SU-DHL-6 (cell line): ENCODE results near the gene GNB1L.

Experiments
- H2AFZ ChIP-seq: fragments of 200-600 bp; sonication (generic); 2 replicates; pipeline ENCODE4 v1.6.1; 2014; ENCODE audit warnings: low read depth, mild to moderate bottlenecking, moderate library complexity, mixed read lengths, antibody characterized with exemption, low read length; ENCODE audit not compliant: severe bottlenecking
- H3F3A ChIP-seq: fragments of 200-600 bp; shearing (Covaris generic); 2 replicates; pipeline ENCODE4 v1.6.0; 2016; ENCODE audit warnings: antibody characterized with exemption, mild to moderate bottlenecking; ENCODE audit not compliant: insufficient read depth
- H3K27ac ChIP-seq: fragments of 200-600 bp; sonication (generic); 2 replicates; pipeline ENCODE4 v1.5.1; 2016; ENCODE audit warnings: low read depth, mild to moderate bottlenecking, low read length, moderate library complexity, mixed read lengths
- H3K27me3 ChIP-seq: fragments of 200-600 bp; sonication (generic), shearing (Covaris generic); 2 replicates; pipeline ENCODE4 v1.6.0; 2014; ENCODE audit warnings: mild to moderate bottlenecking, low read length
- H3K36me3 ChIP-seq: fragments of 200-600 bp; sonication (generic); 2 replicates; pipeline ENCODE4 v1.6.1; 2014; ENCODE audit warnings: mild to moderate bottlenecking, low read length, mixed read lengths
- H3K4me2 ChIP-seq: fragments of 300-600, 200-600 bp; shearing (Covaris generic), sonication (generic); 2 replicates; pipeline ENCODE4 v1.6.0; 2014; ENCODE audit warnings: low read length, low read depth, mild to moderate bottlenecking; ENCODE audit not compliant: poor library complexity, severe bottlenecking
- H3K4me3 ChIP-seq: fragments of 200-600 bp; sonication (generic); 2 replicates; pipeline ENCODE4 v1.5.1; 2014; ENCODE audit warnings: antibody characterized with exemption, low read length, mild to moderate bottlenecking, mixed read lengths; ENCODE audit not compliant: insufficient read depth, poor library complexity, severe bottlenecking
- H3K79me2 ChIP-seq: fragments of 200-600 bp; sonication (generic); 2 replicates; pipeline ENCODE4 v1.6.1; 2014; ENCODE audit warnings: mild to moderate bottlenecking, low read length, moderate library complexity; ENCODE audit not compliant: insufficient read depth
- H3K9ac ChIP-seq: fragments of 200-600 bp; sonication (generic); 2 replicates; pipeline ENCODE4 v1.7.0; 2014; ENCODE audit warnings: mild to moderate bottlenecking, low read length
- H3K9me2 ChIP-seq: fragments of 200-600 bp; sonication (generic); replicated peaks from 2 replicates; pipeline ENCODE4 v1.6.1; 2014; ENCODE audit warnings: low read length; ENCODE audit not compliant: insufficient read depth
- H3K9me3 ChIP-seq: fragments of 200-600 bp; sonication (generic); 2 replicates; pipeline ENCODE4 v1.6.1; 2014; ENCODE audit warnings: low read length, mixed read lengths; ENCODE audit not compliant: insufficient read depth
- H4K20me1 ChIP-seq: fragments of 200-600 bp; sonication (generic); 2 replicates; pipeline ENCODE4 v1.6.1; 2014; ENCODE audit warnings: low read depth, mild to moderate bottlenecking, antibody characterized with exemption, low read length, moderate library complexity, mixed read lengths
- EZH2phosphoT487 ChIP-seq: fragments of 200-600 bp; sonication (generic), shearing (Covaris generic); conservative IDR thresholded peaks from 2 replicates; pipeline ENCODE4 v1.6.1; 2018; ENCODE audit warnings: mild to moderate bottlenecking, antibody characterized with exemption, low read length, moderate library complexity, mixed read lengths
- TF ChIP-seq, protein P1 (sequence below): fragments of 200-600 bp; sonication (generic); IDR thresholded peaks from one replicate; pipeline ENCODE4 v1.5.1; 2017; ENCODE audit warnings: antibody characterized with exemption, mild to moderate bottlenecking, low read length, moderate library complexity; ENCODE audit not compliant: insufficient read depth, poor library complexity, severe bottlenecking

GNB1L gene

DNA sequence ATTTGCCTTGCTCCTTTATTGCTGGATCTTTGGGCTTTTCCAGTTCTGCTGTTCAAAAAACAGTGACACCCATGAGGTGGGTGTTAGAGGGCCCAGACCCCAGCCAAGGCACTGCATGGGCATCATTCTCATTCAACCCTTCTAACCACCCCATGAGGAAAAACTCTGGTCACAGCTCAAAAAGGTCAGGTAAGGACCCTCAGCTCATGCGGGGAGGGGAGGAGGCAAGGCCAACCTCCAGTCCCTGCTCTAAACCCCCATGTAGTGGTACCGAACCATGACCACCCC, 7.4 kb downstream of the GNB1L start:
- no peaks in the 10 kb centered on the region for H3F3A ChIP-seq
- TF ChIP-seq EZH2phosphoT487, result no peak
- TF ChIP-seq, protein P1, sequence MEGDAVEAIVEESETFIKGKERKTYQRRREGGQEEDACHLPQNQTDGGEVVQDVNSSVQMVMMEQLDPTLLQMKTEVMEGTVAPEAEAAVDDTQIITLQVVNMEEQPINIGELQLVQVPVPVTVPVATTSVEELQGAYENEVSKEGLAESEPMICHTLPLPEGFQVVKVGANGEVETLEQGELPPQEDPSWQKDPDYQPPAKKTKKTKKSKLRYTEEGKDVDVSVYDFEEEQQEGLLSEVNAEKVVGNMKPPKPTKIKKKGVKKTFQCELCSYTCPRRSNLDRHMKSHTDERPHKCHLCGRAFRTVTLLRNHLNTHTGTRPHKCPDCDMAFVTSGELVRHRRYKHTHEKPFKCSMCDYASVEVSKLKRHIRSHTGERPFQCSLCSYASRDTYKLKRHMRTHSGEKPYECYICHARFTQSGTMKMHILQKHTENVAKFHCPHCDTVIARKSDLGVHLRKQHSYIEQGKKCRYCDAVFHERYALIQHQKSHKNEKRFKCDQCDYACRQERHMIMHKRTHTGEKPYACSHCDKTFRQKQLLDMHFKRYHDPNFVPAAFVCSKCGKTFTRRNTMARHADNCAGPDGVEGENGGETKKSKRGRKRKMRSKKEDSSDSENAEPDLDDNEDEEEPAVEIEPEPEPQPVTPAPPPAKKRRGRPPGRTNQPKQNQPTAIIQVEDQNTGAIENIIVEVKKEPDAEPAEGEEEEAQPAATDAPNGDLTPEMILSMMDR, result no peak
- no peaks in the 10 kb centered on the region for H3K9me2 ChIP-seq
- H3K4me3 ChIP-seq, result no peak overlapping the region
- no peaks in the 10 kb centered on the region for H4K20me1 ChIP-seq
- no peak overlapping the region for H2AFZ ChIP-seq
- no peaks in the 10 kb centered on the region for H3K79me2 ChIP-seq
- H3K9ac ChIP-seq, result no peak overlapping the region
- no peak overlapping the region for H3K4me2 ChIP-seq
- no peaks in the 10 kb centered on the region for H3K36me3 ChIP-seq
- H3K27me3 ChIP-seq, result no peaks in the 10 kb centered on the region
- H3K9me3 ChIP-seq, result no peaks in the 10 kb centered on the region
- H3K27ac ChIP-seq, result no peak overlapping the region

DNA sequence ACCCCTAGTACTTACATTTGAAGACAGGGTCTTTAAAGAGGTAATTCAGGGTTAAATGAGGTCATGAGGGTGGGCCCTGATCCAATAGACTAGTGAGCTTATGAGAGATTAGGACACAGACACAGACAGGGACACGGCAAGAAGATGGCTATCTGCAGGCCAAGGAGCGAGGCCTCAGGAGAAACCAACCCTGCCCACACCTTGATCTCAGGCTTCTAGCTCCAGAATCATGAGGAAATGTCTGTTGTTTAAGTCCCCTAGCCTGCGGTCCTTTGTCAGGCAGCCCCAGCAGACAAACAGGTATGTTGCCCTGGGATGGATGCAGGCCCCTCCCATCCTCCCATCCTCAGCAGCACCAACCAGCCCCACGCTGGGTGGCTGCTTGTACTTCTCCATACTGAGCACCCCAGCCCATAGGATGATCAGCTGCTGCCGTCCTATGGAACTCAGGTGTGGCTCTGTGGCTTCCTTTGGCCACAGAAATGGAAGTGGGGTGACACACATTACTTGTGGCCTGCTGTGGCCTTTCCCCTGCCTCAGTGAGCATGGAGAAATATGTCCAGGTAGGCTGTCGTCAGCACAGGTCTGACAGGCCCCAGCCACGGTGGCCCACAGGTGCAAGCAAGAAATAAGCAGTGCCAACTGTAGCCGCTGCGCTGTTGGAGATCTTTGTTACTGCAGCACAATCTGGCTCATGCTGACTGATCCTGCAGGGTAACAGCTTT, 7.9 kb downstream of the GNB1L start:
- Histone ChIP-seq H3K79me2 (no peaks in the 10 kb centered on the region), H3K4me3 (no peak overlapping the region), H3K27me3 (no peaks in the 10 kb centered on the region), H4K20me1 (no peaks in the 10 kb centered on the region), H3K36me3 (no peaks in the 10 kb centered on the region), H2AFZ (no peak overlapping the region), H3K9ac (no peak overlapping the region), H3K4me2 (no peak overlapping the region), H3K27ac (no peak overlapping the region), H3K9me2 (no peaks in the 10 kb centered on the region), H3K9me3 (no peaks in the 10 kb centered on the region), H3F3A (no peaks in the 10 kb centered on the region)
- no peak for TF ChIP-seq EZH2phosphoT487

DNA sequence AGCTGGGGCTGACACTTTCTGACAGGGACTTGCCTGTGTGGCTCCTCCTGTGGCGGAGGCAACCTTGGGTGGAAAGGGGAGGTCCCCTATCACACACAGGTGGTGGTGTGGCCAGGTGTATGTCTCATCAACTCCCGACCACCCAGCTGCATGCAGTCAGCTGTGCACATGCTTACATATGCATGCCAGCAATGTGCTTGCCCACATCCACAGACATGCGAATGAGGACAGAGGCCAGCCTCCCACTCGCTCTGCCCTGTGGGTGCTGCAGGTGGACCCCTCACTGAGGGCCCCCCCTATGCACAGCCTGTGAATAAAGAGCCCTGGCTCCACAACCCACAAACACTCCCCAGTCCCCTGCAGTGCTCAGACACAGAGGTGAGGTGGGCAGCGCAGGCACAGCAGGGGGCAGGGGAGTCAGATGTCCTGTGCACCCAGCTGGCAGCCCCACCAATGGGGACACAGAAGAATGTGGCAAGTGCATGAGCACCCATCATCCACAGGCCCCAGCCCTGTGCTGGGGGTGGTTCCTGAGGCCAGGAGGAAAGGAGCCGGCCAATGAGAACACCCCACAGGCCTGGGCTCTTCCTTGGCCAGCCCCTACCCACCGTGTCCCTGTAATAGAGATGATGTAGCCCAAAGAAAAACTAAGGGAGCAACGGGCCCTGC, 9.5 kb downstream of the GNB1L start:
- no peaks in the 10 kb centered on the region for H3K9me2 ChIP-seq
- H3F3A ChIP-seq, result no peaks in the 10 kb centered on the region
- H3K9me3 ChIP-seq, result no peaks in the 10 kb centered on the region
- H3K27me3 ChIP-seq, result no peaks in the 10 kb centered on the region
- TF ChIP-seq EZH2phosphoT487, result no peak
- TF ChIP-seq, protein P1, result no peak
- no peak overlapping the region for H3K4me2 ChIP-seq
- H4K20me1 ChIP-seq, result no peaks in the 10 kb centered on the region
- no peaks in the 10 kb centered on the region for H3K36me3 ChIP-seq
- H3K4me3 ChIP-seq, result no peak overlapping the region
- H3K79me2 ChIP-seq, result no peaks in the 10 kb centered on the region
- no peak overlapping the region for H3K27ac ChIP-seq
- H3K9ac ChIP-seq, result no peak overlapping the region
- H2AFZ ChIP-seq, result no peak overlapping the region

DNA sequence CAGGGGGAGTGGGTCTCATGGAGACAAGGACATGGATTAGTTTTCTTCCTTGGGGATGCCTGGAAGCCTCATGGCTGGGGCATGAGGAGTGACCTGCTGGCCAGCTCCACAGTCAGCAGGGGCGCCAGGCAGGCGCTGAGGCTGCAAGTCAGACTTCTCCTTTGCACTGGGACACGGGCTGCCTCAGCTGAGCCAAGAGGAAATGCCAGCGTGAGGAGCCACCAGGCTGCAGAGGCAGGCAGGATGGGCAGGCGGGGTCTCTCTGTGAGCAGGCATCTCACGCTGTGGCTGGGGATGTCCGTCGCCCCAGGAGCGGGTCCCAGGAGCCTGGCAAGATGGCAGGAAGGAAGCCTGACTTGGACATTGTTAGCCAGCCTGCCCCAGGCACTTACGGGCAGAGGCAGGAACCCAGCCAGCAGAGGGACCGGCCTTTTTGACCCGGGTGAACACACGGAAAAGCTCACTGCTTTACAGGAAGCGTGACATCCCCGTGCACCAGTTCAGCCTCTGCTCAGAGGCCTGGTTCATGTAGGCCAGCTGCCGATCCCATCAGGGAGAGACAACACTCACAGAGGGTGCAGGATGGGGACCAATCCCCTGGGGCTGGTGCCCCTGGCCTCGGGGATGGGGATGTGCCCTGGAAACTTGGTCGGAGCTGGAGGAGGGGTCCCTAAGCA, 10.2 kb downstream of the GNB1L start:
- Histone ChIP-seq H3K27me3 (no peaks in the 10 kb centered on the region), H3F3A (no peaks in the 10 kb centered on the region), H3K9me3 (no peaks in the 10 kb centered on the region), H3K79me2 (no peaks in the 10 kb centered on the region), H3K4me3 (no peak overlapping the region), H2AFZ (no peak overlapping the region), H3K36me3 (no peaks in the 10 kb centered on the region), H3K9me2 (no peaks in the 10 kb centered on the region), H3K27ac (no peak overlapping the region), H3K4me2 (no peak overlapping the region), H4K20me1 (no peaks in the 10 kb centered on the region), H3K9ac (no peak overlapping the region)
- TF ChIP-seq EZH2phosphoT487, result no peak
- TF ChIP-seq, protein P1, result no peak
